CD8-positive, alpha-beta memory T cell (primary cell): ENCODE results near the gene ARVCF. TPM values are rescaled to one million over a fixed set of nuclear protein-coding genes. Genes with fewer than 3 reads are reported as not detected.
A peak's percentile ranks its signal among the peaks of the same experiment; 100 is the strongest.

Experiments used
- CTCF ChIA-PET: fragments of 350-600 bp; sonication (Branson Sonifier 250); formaldehyde crosslinking; loops from one replicate; lab custom pipeline; 2021; ENCODE audit warnings: antibody characterized with exemption; lab: Charles Lee
- POLR2A ChIA-PET: fragments of 350-600 bp; sonication (Branson Sonifier 250); formaldehyde crosslinking; loops from one replicate; lab custom pipeline; 2021; ENCODE audit warnings: antibody characterized with exemption; lab: Charles Lee
- DNase-seq, 5 donors: peaks; one replicate each; pipeline versions ENCODE4 v3.0.0 to v3.0.0-alpha.2; 2020 to 2022; ENCODE audit warnings: mixed read lengths in 1 of 5
- H3K27ac ChIP-seq: one replicate; pipeline ENCODE4 v1.7.0; 2013; ENCODE audit warnings: low read depth, mild to moderate bottlenecking, low read length, moderate library complexity
- H3K27me3 ChIP-seq: 2 replicates; pipeline ENCODE4 v1.7.0; 2013; ENCODE audit warnings: low read length, mild to moderate bottlenecking; ENCODE audit not compliant: insufficient read depth, poor library complexity, severe bottlenecking
- H3K36me3 ChIP-seq: 2 replicates; pipeline ENCODE4 v1.7.0; 2013; ENCODE audit warnings: mild to moderate bottlenecking, low read length, moderate library complexity; ENCODE audit not compliant: insufficient read depth
- H3K4me1 ChIP-seq: 2 replicates; pipeline ENCODE4 v1.7.0; 2013; ENCODE audit warnings: mild to moderate bottlenecking, low read length, moderate library complexity; ENCODE audit not compliant: insufficient read depth
- H3K4me3 ChIP-seq: 2 replicates; pipeline ENCODE4 v1.7.0; 2013; ENCODE audit warnings: mild to moderate bottlenecking, low read length
- H3K9me3 ChIP-seq: 2 replicates; pipeline ENCODE4 v1.7.0; 2013; ENCODE audit warnings: mild to moderate bottlenecking, low read length
- H3K27ac Mint-ChIP-seq, 8 donors: one replicate each; pipeline ENCODE4 v1.8.0; 2020 to 2021; ENCODE audit warnings: mixed read lengths in 8 of 8, mild to moderate bottlenecking in 6 of 8, inconsistent platforms in 3 of 8, moderate library complexity in 3 of 8
- H3K27me3 Mint-ChIP-seq, 2 donors: one replicate each; pipeline ENCODE4 v1.8.0; 2020 to 2021; ENCODE audit warnings: mixed read lengths in 2 of 2, mild to moderate bottlenecking in 1 of 2, moderate library complexity in 1 of 2
- H3K36me3 Mint-ChIP-seq, 3 donors: one replicate each; pipeline ENCODE4 v1.8.0; 2020 to 2021; ENCODE audit warnings: mixed read lengths in 3 of 3, inconsistent platforms in 1 of 3, mild to moderate bottlenecking in 1 of 3
- H3K4me1 Mint-ChIP-seq, 3 donors: one replicate each; pipeline ENCODE4 v1.8.0; 2020 to 2021; ENCODE audit warnings: mixed read lengths in 3 of 3, inconsistent platforms in 1 of 3, mild to moderate bottlenecking in 1 of 3
- H3K4me3 Mint-ChIP-seq, 7 donors: one replicate each; pipeline ENCODE4 v1.8.0; 2020 to 2021; ENCODE audit warnings: mixed read lengths in 7 of 7, mild to moderate bottlenecking in 6 of 7, moderate library complexity in 4 of 7, inconsistent platforms in 2 of 7
- H3K9me3 Mint-ChIP-seq, 5 donors: one replicate each; pipeline ENCODE4 v1.8.0; 2020 to 2022; ENCODE audit warnings: mixed read lengths in 5 of 5, mild to moderate bottlenecking in 3 of 5, moderate library complexity in 2 of 5, inconsistent platforms in 1 of 5
- polyA plus RNA-seq: library from polyadenylated mRNA; unstranded; fragments of 300-500 nt; fragmentation: Illumina TruSeq; gene quantifications from one replicate; pipeline ENCODE4 v1.2.3, GENCODE V29; 2021
- total RNA-seq, 2 experiments: library from RNA; stranded (reverse); gene quantifications; one replicate each; pipeline ENCODE4 v1.2.3, GENCODE V29; 2021

ARVCF gene
- total and polyA plus RNA-seq, 3 experiments from 2014 or later = 0.92 to 1.8 (median 1.4) TPM

GRCh38 chr22:20025401-20026203, 9.0 kb upstream of the ARVCF start:
- Mint-ChIP-seq H3K27ac (peak overlapping the region in 4 of 8 donors; percentile 21 to 86 (median 54)), H3K9me3 (no peaks in the 10 kb centered on the region), H3K4me3 (peak overlapping the region in 2 of 7 donors; percentile 40 to 65), H3K36me3 (peaks cover 0 to 14% (median 4%) of the 10 kb centered on the region in 3 donors), H3K4me1 (peaks cover 22 to 64% (median 33%) of the 10 kb centered on the region in 3 donors), H3K27me3 (no peaks in the 10 kb centered on the region)
- peak in 1 of 5 donors; percentile 32 for DNase-seq
- Histone ChIP-seq H3K9me3 (no peaks in the 10 kb centered on the region), H3K4me3 (no peak overlapping the region), H3K27ac (peak overlapping the region; percentile 40), H3K27me3 (no peaks in the 10 kb centered on the region), H3K4me1 (peaks cover 39% of the 10 kb centered on the region), H3K36me3 (peaks cover 7% of the 10 kb centered on the region)
- POLR2A ChIA-PET = interaction anchor here (0.7 kb wide), 1 partner anchor 595 kb away, joined by 3 read pairs; no protein-coding TSS in a partner anchor
- CTCF ChIA-PET = no interaction called here

GRCh38 chr22:20024650-20025397, 8.2 kb upstream of the ARVCF start:
- no peak overlapping the region for H3K27ac Mint-ChIP-seq
- H3K4me3 Mint-ChIP-seq = peak overlapping the region in 2 of 7 donors; percentile 40 to 65
- no peaks in the 10 kb centered on the region for H3K27me3 Mint-ChIP-seq
- no peaks in the 10 kb centered on the region for H3K9me3 Mint-ChIP-seq
- peaks cover 7% of the 10 kb centered on the region for H3K36me3 ChIP-seq
- H3K4me1 Mint-ChIP-seq = peaks cover 24 to 68% (median 38%) of the 10 kb centered on the region in 3 donors
- peak in 1 of 5 donors; percentile 30 for DNase-seq
- no peaks in the 10 kb centered on the region for H3K27me3 ChIP-seq
- H3K4me1 ChIP-seq = peaks cover 47% of the 10 kb centered on the region
- no peaks in the 10 kb centered on the region for H3K9me3 ChIP-seq
- peak overlapping the region; percentile 40 for H3K27ac ChIP-seq
- H3K36me3 Mint-ChIP-seq = peaks cover 0 to 15% (median 4%) of the 10 kb centered on the region in 3 donors
- POLR2A ChIA-PET = no interaction called here
- H3K4me3 ChIP-seq = no peak overlapping the region
- CTCF ChIA-PET = no interaction called here

GRCh38 chr22:20024225-20024624, 7.6 kb upstream of the ARVCF start:
- CTCF ChIA-PET = interaction anchor here (0.7 kb wide), 1 partner anchor 9 kb away, joined by 3 read pairs; no protein-coding TSS in a partner anchor
- H3K27ac Mint-ChIP-seq = no peak overlapping the region
- Histone ChIP-seq H3K4me3 (no peak overlapping the region), H3K9me3 (no peaks in the 10 kb centered on the region), H3K4me1 (peaks cover 47% of the 10 kb centered on the region), H3K36me3 (peaks cover 7% of the 10 kb centered on the region), H3K27ac (peak overlapping the region; percentile 40), H3K27me3 (no peaks in the 10 kb centered on the region)
- no peaks in the 10 kb centered on the region for H3K9me3 Mint-ChIP-seq
- H3K4me1 Mint-ChIP-seq = peaks cover 23 to 67% (median 38%) of the 10 kb centered on the region in 3 donors
- peaks cover 0 to 14% (median 4%) of the 10 kb centered on the region in 3 donors for H3K36me3 Mint-ChIP-seq
- peak in 1 of 5 donors; percentile 35 for DNase-seq
- H3K27me3 Mint-ChIP-seq = no peaks in the 10 kb centered on the region
- POLR2A ChIA-PET = no interaction called here
- H3K4me3 Mint-ChIP-seq = peak overlapping the region in 2 of 7 donors; percentile 13 to 40

- H3K4me1 ChIP-seq = peaks cover 47% of the 10 kb centered on the region
- no peaks in the 10 kb centered on the region for H3K27me3 ChIP-seq
- peak overlapping the region in 5 of 8 donors; percentile 8 to 84 (median 57) for H3K27ac Mint-ChIP-seq
- peaks cover 0 to 14% (median 3%) of the 10 kb centered on the region in 3 donors for H3K36me3 Mint-ChIP-seq
- no peaks in the 10 kb centered on the region for H3K9me3 ChIP-seq
- ChIA-PET CTCF (no interaction called here), POLR2A (interaction anchor here (2.2 kb wide), 1 partner anchor 9 kb away, joined by 7 read pairs; no protein-coding TSS in a partner anchor)
- H3K4me3 ChIP-seq = no peak overlapping the region
- peak overlapping the region in 6 of 7 donors; percentile 44 to 95 (median 79) for H3K4me3 Mint-ChIP-seq
- DNase-seq = peak in 1 of 5 donors; percentile 17
- no peaks in the 10 kb centered on the region for H3K27me3 Mint-ChIP-seq
- peak overlapping the region; percentile 95 for H3K27ac ChIP-seq
- H3K9me3 Mint-ChIP-seq = no peaks in the 10 kb centered on the region
- peaks cover 23 to 61% (median 38%) of the 10 kb centered on the region in 3 donors for H3K4me1 Mint-ChIP-seq
- H3K36me3 ChIP-seq = peaks cover 7% of the 10 kb centered on the region
Measured at GRCh38 chr22:20022978-20023613, 6.5 kb upstream of the ARVCF start.

GRCh38 chr22:20022231-20022977, 5.8 kb upstream of the ARVCF start:
- Histone ChIP-seq H3K27me3 (no peaks in the 10 kb centered on the region), H3K27ac (peak overlapping the region; percentile 95), H3K36me3 (peaks cover 7% of the 10 kb centered on the region), H3K4me1 (peaks cover 50% of the 10 kb centered on the region), H3K9me3 (no peaks in the 10 kb centered on the region), H3K4me3 (peak overlapping the region; percentile 91)
- POLR2A ChIA-PET = interaction anchor here (1.0 to 2.2 kb wide), 2 partner anchors 10 to 13 kb away, joined by 3 to 7 read pairs; no protein-coding TSS in a partner anchor
- peak in 1 of 5 donors; percentile 41 for DNase-seq
- CTCF ChIA-PET = interaction anchor here (1.4 to 2.2 kb wide), 3 partner anchors 10 to 107 kb away, joined by 4 to 5 read pairs (median 5); no protein-coding TSS in a partner anchor
- H3K36me3 Mint-ChIP-seq = peaks cover 0 to 14% (median 3%) of the 10 kb centered on the region in 3 donors
- peak overlapping the region; percentile 60 to 91 (median 84) for H3K27ac Mint-ChIP-seq
- peaks cover 26 to 62% (median 40%) of the 10 kb centered on the region in 3 donors for H3K4me1 Mint-ChIP-seq
- H3K4me3 Mint-ChIP-seq = peak overlapping the region; percentile 88 to 96 (median 90)
- no peaks in the 10 kb centered on the region for H3K9me3 Mint-ChIP-seq
- no peaks in the 10 kb centered on the region for H3K27me3 Mint-ChIP-seq

- POLR2A ChIA-PET = interaction anchor here (0.7 to 2.2 kb wide), 5 partner anchors 11 to 542 kb away, joined by 3 to 8 read pairs (median 6); partner anchors contain the start of gene CDC45
- Mint-ChIP-seq H3K4me3 (peak overlapping the region; percentile 88 to 96 (median 90)), H3K36me3 (peaks cover 0 to 15% (median 3%) of the 10 kb centered on the region in 3 donors)
Measured at GRCh38 chr22:20021196-20022181, 4.9 kb upstream of the ARVCF start.

More at GRCh38 chr22:20021196-20022181, 4.9 kb upstream of the ARVCF start:
- H3K4me3 ChIP-seq = peak overlapping the region; percentile 91
- CTCF ChIA-PET = interaction anchor here (1.4 to 2.2 kb wide), 3 partner anchors 11 to 108 kb away, joined by 4 to 5 read pairs (median 5); no protein-coding TSS in a partner anchor
- Mint-ChIP-seq H3K27ac (peak overlapping the region; percentile 80 to 97 (median 87)), H3K27me3 (no peaks in the 10 kb centered on the region), H3K9me3 (no peaks in the 10 kb centered on the region), H3K4me1 (peaks cover 31 to 61% (median 38%) of the 10 kb centered on the region in 3 donors)
- H3K27ac ChIP-seq = peak overlapping the region; percentile 95
- H3K27me3 ChIP-seq = no peaks in the 10 kb centered on the region
- DNase-seq = peak in 1 of 5 donors; percentile 47
- no peaks in the 10 kb centered on the region for H3K9me3 ChIP-seq
- peaks cover 46% of the 10 kb centered on the region for H3K4me1 ChIP-seq
- H3K36me3 ChIP-seq = peaks cover 3% of the 10 kb centered on the region
